ENCODE data around the gene RLIM. TPM values are rescaled to one million over a fixed set of nuclear protein-coding genes. Genes with fewer than 3 reads are reported as not detected.

The RLIM gene
- total RNA-seq, 1 experiment from 2014 or later: 57.2 TPM

DNA sequence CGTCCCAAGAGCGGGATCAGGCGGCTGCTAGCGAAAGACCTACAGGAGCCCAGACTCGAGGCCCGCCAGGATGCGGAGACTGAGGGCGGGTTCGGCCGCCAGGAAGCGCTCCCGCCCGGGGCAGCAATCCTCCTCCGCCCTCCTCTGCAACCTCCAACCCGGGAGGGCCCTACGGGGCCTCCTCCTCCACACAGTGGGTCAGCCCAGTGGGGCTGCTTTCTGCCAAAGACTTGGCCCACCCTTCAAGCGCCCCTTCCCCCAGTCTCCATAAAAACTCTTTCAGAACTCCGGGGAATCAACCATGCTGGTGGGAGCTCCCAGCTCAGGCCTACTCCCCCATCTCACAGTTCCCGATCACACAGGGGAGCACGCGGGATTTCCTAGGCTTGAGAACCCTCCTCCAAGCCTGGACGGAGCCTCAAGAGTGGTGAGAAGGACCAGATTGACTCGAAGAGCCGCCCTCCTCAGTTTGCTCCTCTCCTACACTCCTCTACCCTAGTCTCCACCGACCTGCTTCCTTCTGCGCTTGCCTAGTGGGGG is 77.5 kb downstream of the RLIM start:
- no peak for DNase-seq (ENCODE audit: low read depth)

DNA sequence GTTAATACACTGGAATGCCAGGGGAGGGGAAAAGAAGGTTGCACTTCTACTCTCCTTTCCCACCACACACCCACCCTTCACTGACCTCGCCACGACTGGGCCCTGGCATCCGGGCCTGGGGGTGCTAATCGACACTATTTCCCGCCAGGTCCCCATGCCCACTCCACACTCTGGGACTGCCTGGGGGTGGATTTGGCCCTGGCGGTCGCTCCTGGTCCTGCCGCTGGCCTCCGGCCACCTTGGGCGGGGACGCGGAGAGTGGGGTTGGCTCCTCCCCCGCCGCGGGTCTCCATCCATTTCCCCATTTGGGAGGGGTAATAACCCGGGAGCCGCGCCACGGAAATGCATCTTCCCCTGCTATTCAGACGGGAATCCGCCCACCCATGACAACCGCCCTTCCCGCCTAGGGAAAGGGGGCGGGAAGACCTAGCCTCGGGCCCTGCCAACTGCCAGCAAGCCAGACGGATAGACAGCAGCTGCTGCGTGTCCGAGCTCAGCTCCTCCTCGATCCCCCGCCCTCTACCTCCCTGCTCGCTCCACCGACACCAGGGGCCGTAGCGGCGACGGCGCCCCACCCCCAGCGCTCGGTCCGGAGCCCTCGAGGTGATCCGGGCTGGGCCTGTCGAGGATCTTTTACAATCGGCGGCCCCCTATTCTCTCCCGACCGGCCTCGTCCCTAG is 78.1 kb downstream of the RLIM start:
- DNase-seq (ENCODE audit: low read depth): peak; percentile 91

DNA sequence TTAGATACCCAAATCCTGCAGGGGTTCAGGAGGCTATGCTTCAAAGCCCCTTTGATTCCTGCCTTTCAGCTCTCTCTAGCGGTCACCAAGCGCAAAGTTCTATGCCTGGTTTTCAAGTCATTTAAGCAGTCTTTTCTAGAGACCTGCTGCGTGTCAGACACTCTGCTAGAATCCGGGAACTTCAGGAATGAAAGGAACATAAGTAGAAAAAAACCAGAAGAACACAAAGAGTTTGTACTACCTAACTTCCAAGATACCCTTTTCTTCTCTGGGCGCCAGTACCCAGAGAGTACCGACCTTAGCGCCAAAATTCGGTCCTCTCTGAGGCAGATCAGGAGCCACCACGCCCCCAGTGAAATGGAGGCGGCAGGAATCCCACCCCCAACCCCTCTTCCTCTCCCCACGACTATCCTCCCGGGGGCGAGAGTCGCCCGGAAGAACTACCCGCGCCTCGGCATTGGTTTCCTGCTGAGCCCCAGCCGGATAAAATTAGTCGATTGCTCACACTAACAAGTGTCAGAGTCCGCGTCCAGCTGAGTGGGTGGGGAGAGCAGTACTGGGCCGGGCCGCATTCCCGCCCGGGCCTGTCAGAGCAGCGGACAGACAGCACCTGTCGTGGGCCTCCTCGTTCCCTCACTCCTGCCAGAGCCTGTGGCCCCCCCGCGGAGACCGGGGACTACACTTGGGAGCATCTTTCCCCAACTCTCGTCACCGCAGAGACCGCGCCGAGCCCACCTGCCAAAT is 78.8 kb downstream of the RLIM start:
- DNase-seq (ENCODE audit: low read depth): peak; percentile 73

Other genes with a start within 250 kb of the RLIM start
- gene SLC16A2, start 193.1 kb downstream of the RLIM start, total RNA-seq (2014; rRNA removed; shearing (Covaris generic)): 22.2 and 25.4 TPM in 2 replicates